Stimulated activated CD8-positive, alpha-beta memory T cell treated with anti-CD3 and anti-CD28 coated beads, Interleukin-12 subunit alpha, Interleukin-12 subunit beta, amount 100 ng/mL, for 4 hours (primary cell): ENCODE results near the gene PPP6R2.

Source experiments
- DNase-seq: peaks from one replicate; pipeline ENCODE4 v3.0.0-alpha.2; 2020; ENCODE audit warnings: low read depth

PPP6R2 gene

GRCh38 chr22:50468626-50469025, 125.5 kb downstream of the PPP6R2 start:
- DNase-seq, result no peak

- DNase-seq, result peak; percentile 95
Observed at GRCh38 chr22:50469377-50470305, 126.5 kb downstream of the PPP6R2 start.

- DNase-seq, result no peak
Observed at GRCh38 chr22:50470491-50470890, 127.4 kb downstream of the PPP6R2 start.

GRCh38 chr22:50471197-50471847, 128.2 kb downstream of the PPP6R2 start:
- DNase-seq, result no peak

GRCh38 chr22:50471962-50472361, 128.8 kb downstream of the PPP6R2 start:
- no peak for DNase-seq

GRCh38 chr22:50473088-50473487, 130.0 kb downstream of the PPP6R2 start:
- no peak for DNase-seq

- DNase-seq, result no peak
Observed at GRCh38 chr22:50473855-50474671, 130.9 kb downstream of the PPP6R2 start.

GRCh38 chr22:50474710-50475651, 131.9 kb downstream of the PPP6R2 start, which contains the start of gene SBF1:
Gene SBF1 (minus strand): TSS chr22:50475035. CDS start chr22:50474840, 195 bp downstream.
- DNase-seq, result peak; percentile 81

GRCh38 chr22:50475652-50476002, 132.5 kb downstream of the PPP6R2 start:
- no peak for DNase-seq

GRCh38 chr22:50476868-50477267, 133.7 kb downstream of the PPP6R2 start:
- DNase-seq, result no peak

- no peak for DNase-seq
Observed at GRCh38 chr22:50477923-50478322, 134.8 kb downstream of the PPP6R2 start.

- no peak for DNase-seq
Observed at GRCh38 chr22:50479721-50480120, 136.6 kb downstream of the PPP6R2 start.

GRCh38 chr22:50481045-50481439, 137.9 kb downstream of the PPP6R2 start:
- no peak for DNase-seq

- peak; percentile 41 for DNase-seq
Observed at GRCh38 chr22:50481440-50482106, 138.4 kb downstream of the PPP6R2 start, which contains the start of gene ADM2. Gene ADM2 (plus strand): TSS chr22:50481543. CDS start chr22:50481848, 305 bp downstream.

- no peak for DNase-seq
Observed at GRCh38 chr22:50482107-50483074, 139.3 kb downstream of the PPP6R2 start.

- DNase-seq, result no peak
Observed at GRCh38 chr22:50483106-50483505, 140.0 kb downstream of the PPP6R2 start.

GRCh38 chr22:50483556-50483955, 140.4 kb downstream of the PPP6R2 start:
- no peak for DNase-seq

GRCh38 chr22:50483977-50484853, 141.1 kb downstream of the PPP6R2 start:
- DNase-seq, result no peak
